ENCODE results near the gene UFSP2.

GRCh38 chr4:185387957-185388356, 37.8 kb downstream of the UFSP2 start:
- TF ChIP-seq CTCF (IDR thresholded peaks at IDR 0.05) = no peak
- TF ChIP-seq EP300 (IDR thresholded peaks at IDR 0.05) = no peak
- TF ChIP-seq POLR2A (IDR thresholded peaks at IDR 0.05) = no peak
- TF ChIP-seq POLR2AphosphoS5 (IDR thresholded peaks at IDR 0.05) = no peak

Measured in gastroesophageal sphincter (tissue), 3 donors.